GM19351 (cell line): ENCODE results near the gene CCDC85C.

Experiments used
- ATAC-seq: cut with Tn5 transposase; IDR thresholded peaks from one replicate; pipeline ENCODE4 v1.9.1; 2021; ENCODE audit warnings: mild to moderate bottlenecking, moderate library complexity; ENCODE audit not compliant: unreplicated experiment

Gene CCDC85C

DNA sequence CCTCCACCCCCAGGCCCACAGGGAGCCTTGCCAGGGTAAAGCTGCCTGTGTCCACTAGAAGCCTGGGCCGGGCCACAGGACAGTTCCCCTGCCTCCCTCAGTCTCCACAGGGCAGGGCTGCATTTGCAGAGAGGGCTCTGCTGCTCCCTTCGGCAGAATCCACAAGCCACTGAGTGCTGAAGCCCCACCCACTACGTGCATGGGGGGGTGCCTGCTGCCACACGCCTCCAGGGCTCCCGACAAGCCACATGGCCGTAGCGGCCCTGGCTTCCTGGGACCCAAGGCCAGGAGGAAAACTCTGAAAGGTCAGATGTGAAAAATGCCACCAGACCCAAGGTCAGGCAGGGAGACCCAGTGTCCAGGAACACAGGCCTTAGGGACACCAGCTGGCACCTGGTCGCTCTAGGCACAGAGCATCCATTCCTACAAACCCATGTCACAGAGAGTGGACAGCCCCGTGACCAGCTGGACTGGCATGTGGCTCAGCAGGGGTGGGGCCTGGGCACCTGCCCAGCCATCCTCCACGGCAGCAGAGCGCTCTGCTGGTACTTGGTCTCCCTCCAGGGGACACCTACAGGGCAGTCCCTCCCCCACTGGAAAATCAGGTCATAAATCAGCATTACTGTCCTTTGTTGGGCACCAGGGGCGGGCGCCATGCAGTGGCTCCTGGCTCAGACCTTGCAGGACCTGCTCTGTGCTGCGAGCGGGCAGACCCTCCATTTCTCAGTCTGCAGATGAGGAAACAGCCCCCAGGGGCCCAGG is 42.9 kb downstream of the CCDC85C start:
- no peak for ATAC-seq

DNA sequence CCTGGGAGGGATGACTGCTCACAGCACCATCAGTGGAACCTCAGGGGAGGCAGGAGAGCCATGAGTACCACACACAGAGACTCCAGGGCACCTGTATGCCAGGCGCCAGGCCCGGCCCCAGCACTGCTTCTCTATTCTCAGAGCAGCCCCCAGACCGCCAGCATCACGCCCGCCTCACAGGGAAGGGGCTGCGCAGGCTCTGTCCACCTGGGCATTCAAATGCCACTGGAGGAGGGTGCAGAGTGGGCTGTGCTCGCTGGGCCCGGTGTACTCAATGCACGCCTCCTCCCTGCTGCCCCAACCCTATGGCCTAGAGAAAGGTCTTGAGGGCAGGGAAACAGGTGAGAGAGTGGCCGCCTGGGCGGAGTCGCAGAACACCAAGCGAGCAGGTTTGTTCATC is 43.6 kb downstream of the CCDC85C start:
- no peak for ATAC-seq

DNA sequence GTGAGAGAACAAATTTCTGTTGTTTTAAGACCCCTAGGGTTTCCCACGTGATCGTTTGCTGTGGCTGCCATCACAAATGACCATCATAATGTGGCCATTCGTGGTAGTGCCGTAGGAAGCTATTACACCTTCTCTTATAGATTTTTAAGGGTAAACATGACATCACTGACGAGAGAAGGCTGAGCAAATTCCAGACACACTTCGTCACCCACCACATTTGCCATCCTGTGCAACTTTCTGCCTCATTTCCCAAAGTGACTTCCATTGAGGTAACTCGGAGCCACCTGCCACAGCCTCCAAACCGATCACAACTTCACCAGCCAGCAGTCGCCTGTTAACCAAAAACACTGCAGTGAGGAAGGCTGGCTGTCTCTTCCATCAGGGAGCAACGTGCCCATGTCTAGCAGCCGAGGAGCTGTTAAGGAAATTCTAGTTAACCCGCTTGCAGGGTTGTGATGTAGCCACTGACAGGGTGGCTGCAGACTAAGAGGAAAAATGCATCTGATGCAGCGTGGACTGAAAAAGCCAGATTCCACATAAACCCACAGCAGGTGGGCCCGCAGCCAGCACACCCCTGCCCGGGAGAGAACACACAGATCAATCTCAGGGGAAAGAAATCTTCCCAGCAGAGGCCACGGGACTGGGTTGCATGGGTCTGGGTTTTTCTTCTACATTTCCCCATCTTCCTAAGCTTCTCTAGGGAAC is 44.6 kb downstream of the CCDC85C start:
- no peak for ATAC-seq

DNA sequence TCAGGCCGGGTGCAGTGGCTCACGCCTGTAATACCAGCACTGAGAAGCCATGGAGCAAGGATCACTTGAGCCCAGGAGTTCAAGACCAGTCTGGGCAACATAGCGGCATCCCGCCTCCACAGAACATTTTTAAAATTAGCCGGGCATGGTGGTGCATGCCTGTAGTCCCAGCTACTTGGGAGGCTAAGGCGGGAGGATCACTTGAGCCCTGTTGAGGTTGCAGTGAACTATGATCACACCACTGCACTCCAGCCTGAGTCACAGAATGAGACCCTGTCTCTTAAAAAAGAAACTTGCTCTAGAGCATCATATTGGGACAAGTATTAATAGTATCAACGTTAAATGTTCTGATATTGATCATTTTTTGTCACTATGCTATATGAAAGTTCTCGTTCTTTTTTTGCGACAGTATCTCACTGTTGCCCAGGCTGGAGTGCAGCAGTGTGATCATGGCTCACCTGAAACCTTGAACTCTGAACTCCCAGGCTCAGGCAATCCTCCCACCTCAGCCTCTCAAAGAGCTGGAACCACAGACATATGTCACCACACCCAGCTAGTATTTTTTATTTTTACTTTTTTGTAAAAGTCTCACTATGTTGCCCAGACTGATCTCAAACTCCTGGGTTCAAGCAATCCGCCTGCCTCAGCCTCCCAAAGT is 47.7 kb downstream of the CCDC85C start:
- ATAC-seq: no peak

DNA sequence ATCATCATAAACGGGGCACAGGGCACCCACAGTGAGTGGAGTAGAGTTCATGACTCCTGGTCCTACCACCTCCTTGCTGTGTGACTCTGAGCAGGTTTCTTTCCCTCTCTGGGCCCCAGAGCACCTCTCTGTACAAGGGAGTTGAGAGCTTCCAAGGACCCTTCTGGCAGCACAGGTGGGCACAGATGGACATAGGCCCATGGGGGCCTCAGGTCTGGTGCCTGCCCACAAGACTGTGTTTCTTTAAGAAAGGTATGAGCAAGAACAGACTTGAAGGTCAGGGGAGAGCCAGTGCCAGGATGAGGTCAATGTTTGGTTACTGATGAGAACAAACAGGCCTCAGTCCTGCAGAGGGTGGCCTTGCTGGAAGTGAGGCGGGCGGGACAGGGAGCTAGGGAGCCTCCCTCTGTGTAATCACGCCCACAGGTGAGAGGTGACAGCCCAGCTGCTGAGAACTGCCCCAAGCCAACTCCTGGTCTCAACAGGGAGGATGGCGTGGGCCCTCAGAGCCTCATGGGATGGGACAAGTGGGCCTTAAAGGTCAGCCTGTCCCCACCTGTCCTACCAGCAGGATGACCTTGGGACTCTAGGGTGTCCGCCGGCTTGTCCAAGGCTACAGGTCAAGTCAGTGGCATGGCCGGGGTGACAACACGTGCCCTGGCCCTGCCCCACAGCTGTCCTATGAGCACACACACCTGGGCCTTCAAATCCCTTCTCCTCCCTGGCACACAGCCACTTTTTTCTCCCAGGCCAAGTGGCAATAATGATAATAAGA is 49.1 kb downstream of the CCDC85C start:
- ATAC-seq: no peak

DNA sequence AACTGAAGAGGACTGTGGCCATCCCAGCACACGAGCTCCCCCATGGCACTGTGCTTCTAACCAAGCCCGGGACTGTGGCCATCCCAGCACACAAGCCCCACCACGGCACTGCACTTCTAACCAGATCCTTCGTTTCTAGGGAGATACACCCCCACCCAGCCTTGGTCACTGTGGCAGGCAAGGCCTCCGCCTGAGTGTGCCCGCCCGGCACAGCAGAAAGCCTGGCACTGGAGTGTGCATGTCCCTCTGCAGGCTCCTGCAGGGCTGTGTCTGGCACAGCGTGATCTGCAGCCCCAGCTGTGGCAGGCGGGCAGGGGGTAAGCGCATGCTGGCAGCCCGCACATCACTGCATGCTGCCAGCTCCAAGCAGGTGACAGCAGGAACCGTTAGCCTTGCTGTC is 49.8 kb downstream of the CCDC85C start:
- ATAC-seq: no peak

DNA sequence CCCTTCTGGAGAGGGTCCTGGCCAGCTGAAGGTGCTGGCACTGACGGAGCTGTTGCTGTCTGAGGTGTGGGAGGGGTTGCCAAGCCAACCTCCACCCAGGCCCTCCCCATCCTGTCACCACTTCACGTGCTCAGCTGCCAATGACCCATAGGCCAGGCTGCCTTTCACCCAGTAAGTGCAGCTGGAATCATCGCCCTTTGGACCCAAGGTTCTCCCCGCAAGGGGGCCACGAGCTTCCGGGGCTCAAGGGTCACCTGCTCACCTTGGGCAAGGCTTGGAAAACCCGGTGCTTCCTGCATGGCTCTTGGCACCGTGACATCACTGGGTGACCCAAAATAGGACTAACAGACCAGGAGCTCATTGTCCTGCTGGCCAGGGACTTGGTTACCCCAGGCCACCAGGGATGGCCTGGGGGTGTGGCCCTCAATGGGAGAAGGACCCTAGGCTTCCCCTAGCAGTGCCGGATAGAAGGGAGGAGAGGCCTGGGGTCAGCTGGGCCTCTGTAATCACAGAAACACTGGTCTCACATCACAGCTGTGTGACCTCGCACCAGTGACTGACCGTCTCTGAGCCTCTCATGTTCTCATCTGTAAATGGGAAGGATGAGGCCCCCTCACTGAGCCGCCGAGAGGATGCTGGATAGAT is 51.3 kb downstream of the CCDC85C start:
- ATAC-seq: no peak

DNA sequence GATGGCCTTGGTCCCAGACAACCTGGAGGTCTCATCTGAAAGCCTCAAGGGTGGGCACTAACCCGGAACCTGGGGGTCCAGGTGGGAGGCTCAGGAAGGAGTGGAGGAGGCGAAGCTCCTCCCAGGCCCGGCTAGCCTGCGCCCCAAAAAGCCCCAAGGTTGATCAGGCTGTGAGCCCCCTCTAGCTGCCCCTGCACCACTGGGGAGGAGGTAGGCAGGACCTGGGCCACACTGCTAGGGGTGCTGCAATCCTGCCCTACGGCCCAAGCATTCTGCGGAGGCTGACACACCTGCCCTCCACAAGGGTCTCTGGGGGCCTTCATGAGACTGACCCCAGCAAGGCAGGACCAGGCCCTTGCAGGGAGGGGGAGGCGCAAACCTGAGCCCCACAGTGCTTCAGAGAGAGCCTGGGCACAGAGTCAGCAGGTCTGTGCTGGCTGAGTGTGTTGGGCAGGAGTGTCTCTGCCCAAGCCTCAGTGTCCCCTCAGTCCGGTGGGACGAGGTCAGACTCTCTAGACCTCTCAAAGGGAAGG is 51.9 kb downstream of the CCDC85C start:
- ATAC-seq: no peak

DNA sequence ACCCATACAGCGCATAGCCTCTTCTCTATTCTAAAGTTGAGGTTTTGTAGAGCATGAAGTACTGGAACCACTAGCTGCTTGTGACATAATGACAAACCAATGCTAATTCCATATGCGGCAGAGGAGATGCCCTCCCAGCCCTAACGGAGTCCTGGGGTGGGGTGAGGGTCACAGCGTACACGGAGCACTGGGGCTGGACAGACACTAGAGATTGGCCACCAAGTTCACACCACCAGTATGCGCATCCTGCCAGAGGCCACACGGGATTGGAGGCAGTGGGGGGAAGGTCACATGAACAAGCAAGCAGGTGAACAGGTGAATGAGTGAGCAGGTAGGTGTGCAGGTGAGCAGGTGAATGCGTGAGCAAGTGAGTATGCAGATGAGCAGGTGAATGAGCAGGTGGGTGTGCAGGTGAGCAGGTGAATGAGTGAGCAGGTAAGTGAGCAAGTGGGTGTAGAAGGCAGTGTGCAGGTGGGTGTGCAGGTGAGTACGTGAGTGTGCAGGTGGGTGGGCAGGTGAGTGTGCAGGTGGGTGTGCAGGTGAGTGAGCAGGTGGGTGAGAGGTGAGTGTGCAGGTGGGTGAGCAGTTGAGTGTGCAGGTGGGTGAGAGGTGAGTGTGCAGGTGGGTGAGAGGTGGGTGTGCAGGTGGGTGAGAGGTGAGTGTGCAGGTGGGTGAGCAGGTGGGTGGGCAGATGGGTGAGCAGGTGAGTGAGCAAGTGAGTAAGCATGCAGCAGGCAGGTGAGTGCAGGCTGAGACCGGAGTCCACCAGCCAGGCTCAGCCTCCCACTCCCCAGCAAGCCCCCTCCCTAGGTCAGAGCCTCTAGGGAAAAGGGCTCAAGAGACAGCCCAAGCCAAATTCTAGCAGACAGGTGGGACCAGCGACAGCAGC is 52.7 kb downstream of the CCDC85C start:
- ATAC-seq: no peak

DNA sequence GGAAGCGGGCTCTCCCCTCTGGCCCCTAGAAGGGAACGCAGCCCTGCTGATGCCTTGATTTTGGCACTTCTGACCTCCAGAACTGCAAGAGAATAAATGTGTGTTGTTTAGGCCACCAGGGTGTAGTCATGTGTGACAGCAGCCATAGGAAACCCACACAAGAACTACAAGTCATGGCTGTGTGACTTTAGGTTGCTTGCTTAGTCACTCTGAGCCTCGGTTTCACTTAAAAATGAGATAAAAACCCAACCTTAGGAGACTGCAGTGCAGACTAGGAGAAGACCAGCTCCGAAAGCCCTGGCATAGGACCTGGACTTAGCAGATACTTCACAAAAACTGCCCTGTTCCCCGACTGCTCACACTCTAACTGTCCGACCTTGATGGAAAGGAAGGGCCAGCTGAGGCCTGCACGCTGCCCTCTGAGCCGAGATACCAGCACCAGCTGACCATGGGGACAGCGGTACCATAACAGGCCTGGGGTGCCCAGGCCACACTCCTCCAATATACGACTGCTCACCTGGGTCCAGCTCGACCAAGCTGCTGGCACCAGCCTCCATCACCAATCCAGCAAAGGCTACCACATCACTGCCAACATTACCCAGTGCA is 53.5 kb downstream of the CCDC85C start:
- no peak for ATAC-seq

DNA sequence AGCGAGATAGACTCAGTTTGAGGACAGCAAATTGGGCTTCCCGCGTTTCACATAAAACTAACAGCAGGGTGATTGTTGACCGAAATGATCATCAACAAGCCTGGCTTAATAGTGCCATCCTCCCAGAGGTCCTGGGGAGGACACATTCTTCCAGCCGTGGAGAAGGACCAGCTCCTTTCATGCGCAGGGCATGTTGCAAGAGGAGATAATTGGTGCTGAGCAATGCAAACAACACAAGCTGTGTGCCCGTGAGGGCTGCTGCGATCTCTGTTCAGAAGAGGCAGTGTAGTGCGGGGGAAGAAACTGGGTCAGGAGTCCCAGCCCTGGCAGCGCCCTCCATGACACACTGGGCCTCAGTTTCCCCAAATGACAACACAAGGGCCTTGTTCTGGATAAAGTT is 54.3 kb downstream of the CCDC85C start:
- no peak for ATAC-seq

DNA sequence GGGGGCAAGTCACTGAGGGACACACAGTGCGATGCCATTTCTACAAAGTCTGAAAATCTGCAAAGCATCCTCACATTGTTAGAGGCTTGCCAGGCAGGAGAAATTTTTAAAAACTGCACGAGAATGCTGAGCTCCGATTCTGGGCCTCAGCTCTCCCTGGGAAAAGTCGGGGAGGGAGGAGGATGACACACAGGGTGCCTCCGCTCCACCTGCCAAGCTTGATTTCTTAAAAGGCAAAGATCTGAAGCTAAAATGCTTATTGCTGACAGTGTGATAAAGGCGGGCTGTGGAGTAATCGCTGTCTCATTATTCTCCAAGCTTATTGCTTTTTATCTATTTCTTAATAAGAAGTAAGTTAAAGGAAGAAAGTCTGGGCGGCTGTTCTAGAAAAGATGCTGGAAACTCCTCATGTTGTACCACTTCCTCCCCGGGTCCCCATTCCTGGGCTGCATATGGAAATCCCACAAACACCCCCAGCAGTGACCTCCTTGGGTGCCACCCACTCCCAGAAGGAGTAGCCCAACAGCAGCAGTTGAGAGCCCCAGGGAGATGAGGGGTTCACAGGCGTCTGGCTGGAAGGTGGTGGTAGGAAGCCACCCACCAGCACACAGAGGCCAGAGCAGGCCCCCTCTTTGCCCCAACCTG is 55.0 kb downstream of the CCDC85C start:
- no peak for ATAC-seq

DNA sequence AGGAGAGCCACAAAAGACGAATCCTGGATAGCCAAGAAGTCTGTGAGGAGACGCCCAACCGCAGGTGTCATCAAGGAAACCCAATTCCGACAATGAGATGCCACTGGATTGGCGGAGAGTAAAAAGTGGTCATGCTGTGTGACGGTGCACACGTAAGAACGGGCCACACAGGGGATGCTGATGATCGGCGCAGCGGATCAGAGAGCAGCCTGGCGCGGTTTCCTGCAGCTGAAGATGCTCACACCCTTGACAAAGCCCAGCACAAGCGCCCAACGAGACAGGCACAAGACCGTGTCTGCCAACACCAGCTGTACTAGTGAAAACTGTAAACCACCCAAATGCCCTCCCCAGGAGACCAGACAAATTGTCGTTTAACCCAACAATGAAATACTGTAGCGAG is 55.8 kb downstream of the CCDC85C start:
- ATAC-seq: no peak

DNA sequence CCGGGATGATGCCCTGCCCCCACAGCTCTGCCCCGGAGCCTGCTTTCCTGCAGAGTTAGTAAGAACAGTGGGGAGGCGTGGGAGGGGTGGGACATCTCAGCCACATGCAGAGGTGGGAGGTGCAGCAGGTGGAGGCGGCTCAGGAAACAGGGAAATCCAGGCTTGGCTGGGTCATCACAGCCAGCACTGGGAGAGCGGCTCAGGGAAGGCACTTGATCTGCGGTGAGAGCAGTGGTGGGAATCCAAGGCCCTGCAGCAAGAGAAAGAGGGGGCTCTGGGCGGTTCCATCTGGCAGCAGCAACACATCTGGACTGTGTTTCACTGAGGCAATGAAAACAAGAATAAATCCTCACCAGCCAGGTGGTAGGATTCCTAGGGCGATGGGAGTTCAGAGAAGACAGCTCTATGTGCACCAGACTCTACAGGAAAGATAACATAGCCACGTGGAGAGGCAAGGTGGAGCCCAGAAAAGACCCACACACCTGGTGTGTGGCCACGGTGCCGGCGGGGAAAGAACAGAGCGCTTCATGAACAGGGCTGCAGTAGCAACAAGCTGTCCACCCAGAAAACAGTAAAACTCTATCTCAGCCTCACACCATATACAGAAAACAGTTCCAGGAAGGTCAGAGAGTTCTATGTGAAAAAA is 57.6 kb downstream of the CCDC85C start:
- no peak for ATAC-seq

DNA sequence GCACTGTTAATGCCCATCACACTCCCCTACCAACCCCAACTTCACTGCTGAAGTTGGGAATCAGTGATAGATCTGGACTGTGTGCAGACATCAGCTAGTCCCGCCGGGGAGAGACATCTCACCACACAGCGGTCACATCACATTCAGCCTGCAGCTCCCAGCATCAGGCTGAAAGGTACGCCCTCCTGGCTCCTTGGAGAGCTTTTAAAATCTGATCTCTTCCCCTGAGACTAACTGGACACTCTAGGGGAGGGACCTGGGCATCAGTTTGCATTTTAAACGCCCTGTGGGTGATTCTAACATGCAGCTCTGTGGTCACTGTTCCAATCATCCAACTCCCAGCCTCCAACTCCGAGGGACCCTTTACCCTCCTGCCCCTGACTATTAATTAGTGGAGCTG is 58.4 kb downstream of the CCDC85C start:
- ATAC-seq: no peak

DNA sequence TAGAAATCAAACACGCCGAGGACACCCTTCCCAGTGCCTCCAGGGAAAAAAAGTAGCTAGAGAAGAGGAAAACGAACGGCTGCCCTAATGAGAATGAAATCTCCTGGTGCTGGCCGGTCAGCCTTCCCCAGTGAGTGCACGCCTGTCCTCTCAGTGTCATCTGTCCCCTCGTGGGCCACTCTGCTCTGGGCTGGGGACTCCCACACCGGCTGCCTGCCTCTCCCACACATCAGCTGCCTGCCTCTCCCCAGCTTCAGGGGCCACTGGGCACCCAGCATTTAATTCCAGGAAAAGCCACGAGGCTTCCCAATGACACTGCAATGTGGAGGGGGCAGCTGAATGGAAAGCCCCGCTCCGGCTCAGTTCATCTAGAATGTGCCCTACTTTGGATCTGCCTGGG is 59.0 kb downstream of the CCDC85C start:
- ATAC-seq: no peak

DNA sequence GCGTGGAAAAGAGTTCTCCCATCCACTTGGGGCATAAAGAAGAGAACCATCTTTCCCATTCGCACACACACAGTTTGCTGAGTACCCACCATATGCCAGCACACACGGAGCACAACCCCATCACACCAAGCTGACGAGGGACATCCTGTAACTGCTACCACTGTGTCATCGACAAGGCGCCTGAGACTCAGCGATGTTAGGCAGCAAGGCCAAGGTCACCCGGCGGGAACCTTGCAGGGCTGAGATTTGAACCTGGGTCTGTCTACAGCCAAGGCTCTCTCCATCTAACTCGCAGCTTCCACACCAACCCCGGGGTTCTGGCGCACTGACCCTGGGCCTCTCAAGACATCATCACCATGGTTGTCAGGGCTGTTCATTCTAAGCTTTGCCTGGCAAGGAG is 60.0 kb downstream of the CCDC85C start:
- ATAC-seq: no peak

DNA sequence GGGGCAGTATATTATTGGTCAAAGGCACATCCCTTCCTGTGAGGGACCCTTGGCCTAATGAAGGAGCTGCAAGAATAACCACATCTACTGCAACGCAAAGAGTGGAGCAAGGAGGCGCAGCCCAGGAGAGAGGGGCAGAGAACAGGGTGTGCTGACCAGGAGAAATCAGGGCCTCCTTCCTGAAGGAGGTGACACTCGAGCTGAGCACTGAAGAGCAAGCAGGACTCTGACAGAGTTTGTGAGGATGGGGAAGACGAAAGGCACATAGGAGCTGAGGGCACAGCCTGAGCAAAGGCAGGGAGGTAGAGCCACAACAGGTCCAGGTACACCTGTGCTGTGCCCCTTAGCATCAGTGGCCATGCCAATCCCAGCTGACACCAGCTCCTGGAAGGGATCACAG is 60.6 kb downstream of the CCDC85C start:
- ATAC-seq: no peak
